NAMALWA (cell line): Measurements from ENCODE around the gene LIMS1.
"Not testable (repeated sequence)": the region's sequence is repeated elsewhere in the genome, so short reads cannot be mapped to it uniquely, and the experiment has no call there.

Source experiments
- DNase-seq: peaks from one replicate; pipeline ENCODE4 v3.0.0-alpha.2; 2015; ENCODE audit warnings: low spot score

Gene LIMS1

GRCh38 chr2:108552566-108552965 lies 18.3 kb downstream of the LIMS1 start:
- DNase-seq: no peak

- no peak for DNase-seq
Measured at GRCh38 chr2:108553209-108553919, 19.1 kb downstream of the LIMS1 start.

GRCh38 chr2:108554528-108554927 lies 20.3 kb downstream of the LIMS1 start:
- no peak for DNase-seq

- DNase-seq: no peak
Measured at GRCh38 chr2:108555572-108555971, 21.3 kb downstream of the LIMS1 start.

GRCh38 chr2:108556581-108556980 lies 22.3 kb downstream of the LIMS1 start:
- DNase-seq: not testable (repeated sequence)

GRCh38 chr2:108560241-108560811 lies 26.1 kb downstream of the LIMS1 start:
- DNase-seq: no peak

- no peak for DNase-seq
Measured at GRCh38 chr2:108560895-108561530, 26.7 kb downstream of the LIMS1 start.

GRCh38 chr2:108562274-108562673 lies 28.0 kb downstream of the LIMS1 start:
- no peak for DNase-seq

- DNase-seq: no peak
Measured at GRCh38 chr2:108564510-108564909, 30.2 kb downstream of the LIMS1 start.

GRCh38 chr2:108565778-108566375 lies 31.6 kb downstream of the LIMS1 start:
- no peak for DNase-seq

- DNase-seq: no peak
Measured at GRCh38 chr2:108570416-108570815, 36.1 kb downstream of the LIMS1 start.

GRCh38 chr2:108571286-108571685 lies 37.0 kb downstream of the LIMS1 start:
- DNase-seq: no peak

GRCh38 chr2:108573061-108573460 lies 38.8 kb downstream of the LIMS1 start:
- no peak for DNase-seq

GRCh38 chr2:108574332-108574731 lies 40.1 kb downstream of the LIMS1 start:
- no peak for DNase-seq

GRCh38 chr2:108575132-108575966 lies 41.1 kb downstream of the LIMS1 start:
- DNase-seq: peak; percentile 39

GRCh38 chr2:108577099-108577498 lies 42.8 kb downstream of the LIMS1 start:
- no peak for DNase-seq

- no peak for DNase-seq
Measured at GRCh38 chr2:108579623-108580022, 45.4 kb downstream of the LIMS1 start.

GRCh38 chr2:108580050-108580449 lies 45.8 kb downstream of the LIMS1 start:
- DNase-seq: no peak

- peak; percentile 78 for DNase-seq
Measured at GRCh38 chr2:108583903-108584520, 49.7 kb downstream of the LIMS1 start.

GRCh38 chr2:108585436-108585835 lies 51.2 kb downstream of the LIMS1 start:
- DNase-seq: no peak

GRCh38 chr2:108586116-108586515 lies 51.8 kb downstream of the LIMS1 start:
- DNase-seq: no peak

GRCh38 chr2:108586631-108587030 lies 52.4 kb downstream of the LIMS1 start:
- no peak for DNase-seq
